OCI-LY3 (cell line): Measurements from ENCODE around the gene CD151.

Source experiments
- CTCF ChIP-seq: fragments of 200-600, 300-600 bp; sonication (generic); IDR thresholded peaks from 2 replicates; pipeline ENCODE4 v1.5.1; 2014; ENCODE audit warnings: antibody characterized with exemption, low read length, low read depth
- EZH2phosphoT487 ChIP-seq: fragments of 200-600 bp; shearing (Covaris generic); IDR thresholded peaks from 2 replicates; pipeline ENCODE4 v1.6.1; 2018; ENCODE audit warnings: antibody characterized with exemption, mixed run types, low read depth

GRCh38 chr11:804599-804964, 28.2 kb upstream of the CD151 start:
- no peak for TF ChIP-seq CTCF
- TF ChIP-seq EZH2phosphoT487: no peak
